Endodermal cell (in vitro differentiated cells): ENCODE results near the gene CLSTN1. TPM values are rescaled to one million over a fixed set of nuclear protein-coding genes. Genes with fewer than 3 reads are reported as not detected.

Source experiments
- DNase-seq: peaks from one replicate; pipeline ENCODE4 v3.0.0-alpha.2; 2017
- H3K27ac ChIP-seq: 2 replicates; pipeline ENCODE4 v1.5.1; 2013; ENCODE audit warnings: mild to moderate bottlenecking, low read depth, low read length, moderate library complexity
- H3K27me3 ChIP-seq: 2 replicates; pipeline ENCODE4 v1.6.1; 2013; ENCODE audit warnings: mild to moderate bottlenecking, low read length, moderate library complexity; ENCODE audit not compliant: insufficient read depth, control insufficient read depth, poor library complexity, severe bottlenecking
- H3K36me3 ChIP-seq: 2 replicates; pipeline ENCODE4 v1.7.0; 2013; ENCODE audit warnings: mild to moderate bottlenecking, low read length, moderate library complexity; ENCODE audit not compliant: control insufficient read depth, insufficient read depth
- H3K4me1 ChIP-seq: one replicate; pipeline ENCODE4 v1.7.0; 2013; ENCODE audit warnings: low read length; ENCODE audit not compliant: control insufficient read depth, insufficient read depth
- H3K4me3 ChIP-seq: 2 replicates; pipeline ENCODE4 v1.5.1; 2013; ENCODE audit warnings: mild to moderate bottlenecking, low read length, moderate library complexity
- H3K9ac ChIP-seq: 2 replicates; pipeline ENCODE4 v1.6.1; 2013; ENCODE audit warnings: mild to moderate bottlenecking, low read length, moderate library complexity; ENCODE audit not compliant: poor library complexity, severe bottlenecking; ENCODE audit errors: extremely low read depth
- H3K9me3 ChIP-seq: 2 replicates; pipeline ENCODE4 v1.6.1; 2013; ENCODE audit warnings: mild to moderate bottlenecking, low read length, moderate library complexity; ENCODE audit not compliant: control insufficient read depth
- H3K27ac Mint-ChIP-seq: 2 replicates; pipeline ENCODE4 v1.8.0; 2020; ENCODE audit warnings: mixed read lengths
- H3K27me3 Mint-ChIP-seq: 2 replicates; pipeline ENCODE4 v1.8.0; 2021; ENCODE audit warnings: mild to moderate bottlenecking, mixed read lengths; ENCODE audit not compliant: insufficient read depth
- H3K36me3 Mint-ChIP-seq: 2 replicates; pipeline ENCODE4 v1.8.0; 2020; ENCODE audit warnings: low read depth, mixed read lengths
- H3K4me1 Mint-ChIP-seq: 2 replicates; pipeline ENCODE4 v1.8.0; 2020; ENCODE audit warnings: mixed read lengths
- H3K4me3 Mint-ChIP-seq: 2 replicates; pipeline ENCODE4 v1.8.0; 2020; ENCODE audit warnings: mild to moderate bottlenecking, moderate library complexity, mixed read lengths
- H3K9me3 Mint-ChIP-seq: 2 replicates; pipeline ENCODE4 v1.8.0; 2020; ENCODE audit warnings: mild to moderate bottlenecking, mixed read lengths
- WGBS, 2 experiments: methylation state at CpG; one replicate each; pipeline versions ENCODE4 v1.1.5 to v1.1.7; 2013; ENCODE audit warnings: missing lambda C conversion rate in 2 of 2, mixed read lengths in 1 of 2; ENCODE audit not compliant: insufficient coverage in 1 of 2, insufficient read length in 1 of 2; 5-methylcytosine and 5-hydroxymethylcytosine counted together
- total RNA-seq, 2 donors: library from RNA; stranded (reverse); fragmentation: NEBNext Ultra II Directional in 1 of 2; extraction: Animal tissue kit (Norgen Biotek cat#: 25700) in 1 of 2; gene quantifications; 2 replicates in 1 of 2; 3 replicates in 1 of 2; pipeline ENCODE4 v1.2.1, GENCODE V29; 2021
- TF ChIP-seq, protein P1 (sequence below): fragments of 200-600 bp; sonication (generic); conservative IDR thresholded peaks from 2 replicates; pipeline ENCODE4 v1.5.0; 2021; ENCODE audit warnings: antibody characterized with exemption, mild to moderate bottlenecking

Gene CLSTN1
- total RNA-seq, 2 donors from 2014 or later = 96.6 to 116 TPM

DNA sequence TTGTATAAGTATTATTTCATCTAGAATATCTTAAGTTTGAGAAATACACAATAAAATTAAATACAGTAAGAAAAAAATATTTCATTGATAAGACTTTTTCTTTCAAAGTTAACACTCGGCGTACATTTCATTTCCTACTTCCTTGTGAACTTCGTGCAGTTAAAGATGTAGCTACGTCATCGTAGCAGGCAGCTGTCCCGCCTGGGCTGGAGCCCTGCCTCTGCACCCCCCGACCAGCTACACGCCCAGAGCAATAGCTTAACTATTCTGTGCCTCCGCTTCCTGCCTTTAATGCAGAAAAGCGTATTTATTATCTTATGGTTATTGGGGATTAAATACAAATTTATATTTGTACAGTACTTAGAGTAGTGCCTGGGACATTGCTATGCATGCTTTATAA lies 53.5 kb downstream of the CLSTN1 start:
- no peak for DNase-seq
- no peak overlapping the region for H3K4me3 Mint-ChIP-seq
- TF ChIP-seq, protein P1, sequence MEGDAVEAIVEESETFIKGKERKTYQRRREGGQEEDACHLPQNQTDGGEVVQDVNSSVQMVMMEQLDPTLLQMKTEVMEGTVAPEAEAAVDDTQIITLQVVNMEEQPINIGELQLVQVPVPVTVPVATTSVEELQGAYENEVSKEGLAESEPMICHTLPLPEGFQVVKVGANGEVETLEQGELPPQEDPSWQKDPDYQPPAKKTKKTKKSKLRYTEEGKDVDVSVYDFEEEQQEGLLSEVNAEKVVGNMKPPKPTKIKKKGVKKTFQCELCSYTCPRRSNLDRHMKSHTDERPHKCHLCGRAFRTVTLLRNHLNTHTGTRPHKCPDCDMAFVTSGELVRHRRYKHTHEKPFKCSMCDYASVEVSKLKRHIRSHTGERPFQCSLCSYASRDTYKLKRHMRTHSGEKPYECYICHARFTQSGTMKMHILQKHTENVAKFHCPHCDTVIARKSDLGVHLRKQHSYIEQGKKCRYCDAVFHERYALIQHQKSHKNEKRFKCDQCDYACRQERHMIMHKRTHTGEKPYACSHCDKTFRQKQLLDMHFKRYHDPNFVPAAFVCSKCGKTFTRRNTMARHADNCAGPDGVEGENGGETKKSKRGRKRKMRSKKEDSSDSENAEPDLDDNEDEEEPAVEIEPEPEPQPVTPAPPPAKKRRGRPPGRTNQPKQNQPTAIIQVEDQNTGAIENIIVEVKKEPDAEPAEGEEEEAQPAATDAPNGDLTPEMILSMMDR = no peak
- H3K9me3 Mint-ChIP-seq = no peaks in the 10 kb centered on the region
- H3K27ac ChIP-seq = no peak overlapping the region
- H3K27me3 ChIP-seq = no peaks in the 10 kb centered on the region
- no peak overlapping the region for H3K27ac Mint-ChIP-seq
- no peaks in the 10 kb centered on the region for H3K4me1 Mint-ChIP-seq
- H3K27me3 Mint-ChIP-seq = no peaks in the 10 kb centered on the region
- peaks cover 20% of the 10 kb centered on the region for H3K36me3 ChIP-seq
- peaks cover 35% of the 10 kb centered on the region for H3K36me3 Mint-ChIP-seq
- H3K9me3 ChIP-seq = no peaks in the 10 kb centered on the region
- H3K4me3 ChIP-seq = no peak overlapping the region
- no peaks in the 10 kb centered on the region for H3K4me1 ChIP-seq
- WGBS, 2 experiments = 95 to 97% methylated on average over 9 to 10 of the region's 10 CpGs
- no peak overlapping the region for H3K9ac ChIP-seq

DNA sequence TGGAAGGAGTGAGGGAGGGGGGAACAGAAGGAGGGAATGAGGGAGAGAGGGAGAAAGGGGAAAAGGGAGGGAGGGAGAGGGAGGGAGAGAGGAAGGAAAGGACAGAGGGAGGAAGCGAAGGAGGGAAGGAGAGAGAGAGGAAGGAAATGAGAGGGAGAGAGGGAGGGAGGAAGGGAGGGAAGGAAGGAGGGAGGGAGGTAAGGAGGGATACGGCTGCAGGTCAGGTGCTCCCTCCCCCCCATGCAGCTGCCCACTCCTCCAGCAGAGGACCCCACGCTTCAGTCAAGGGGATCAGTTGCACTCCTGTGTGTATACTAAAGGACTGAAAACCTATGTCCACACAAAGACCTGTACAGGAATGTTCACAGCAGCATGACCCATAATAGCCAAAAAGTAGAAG lies 54.8 kb downstream of the CLSTN1 start:
- H3K9me3 Mint-ChIP-seq = no peaks in the 10 kb centered on the region
- no peak overlapping the region for H3K27ac Mint-ChIP-seq
- 60 to 100% methylated on average over 2 of the region's 3 CpGs for WGBS, 2 experiments
- H3K27me3 Mint-ChIP-seq = no peaks in the 10 kb centered on the region
- no peak overlapping the region for H3K27ac ChIP-seq
- TF ChIP-seq, protein P1 = peak; percentile 35
- peaks cover 20% of the 10 kb centered on the region for H3K36me3 ChIP-seq
- H3K4me1 Mint-ChIP-seq = no peaks in the 10 kb centered on the region
- DNase-seq = no peak
- no peaks in the 10 kb centered on the region for H3K27me3 ChIP-seq
- peaks cover 28% of the 10 kb centered on the region for H3K36me3 Mint-ChIP-seq
- no peak overlapping the region for H3K4me3 ChIP-seq
- H3K9me3 ChIP-seq = no peaks in the 10 kb centered on the region
- no peak overlapping the region for H3K9ac ChIP-seq
- H3K4me1 ChIP-seq = no peaks in the 10 kb centered on the region
- H3K4me3 Mint-ChIP-seq = no peak overlapping the region

DNA sequence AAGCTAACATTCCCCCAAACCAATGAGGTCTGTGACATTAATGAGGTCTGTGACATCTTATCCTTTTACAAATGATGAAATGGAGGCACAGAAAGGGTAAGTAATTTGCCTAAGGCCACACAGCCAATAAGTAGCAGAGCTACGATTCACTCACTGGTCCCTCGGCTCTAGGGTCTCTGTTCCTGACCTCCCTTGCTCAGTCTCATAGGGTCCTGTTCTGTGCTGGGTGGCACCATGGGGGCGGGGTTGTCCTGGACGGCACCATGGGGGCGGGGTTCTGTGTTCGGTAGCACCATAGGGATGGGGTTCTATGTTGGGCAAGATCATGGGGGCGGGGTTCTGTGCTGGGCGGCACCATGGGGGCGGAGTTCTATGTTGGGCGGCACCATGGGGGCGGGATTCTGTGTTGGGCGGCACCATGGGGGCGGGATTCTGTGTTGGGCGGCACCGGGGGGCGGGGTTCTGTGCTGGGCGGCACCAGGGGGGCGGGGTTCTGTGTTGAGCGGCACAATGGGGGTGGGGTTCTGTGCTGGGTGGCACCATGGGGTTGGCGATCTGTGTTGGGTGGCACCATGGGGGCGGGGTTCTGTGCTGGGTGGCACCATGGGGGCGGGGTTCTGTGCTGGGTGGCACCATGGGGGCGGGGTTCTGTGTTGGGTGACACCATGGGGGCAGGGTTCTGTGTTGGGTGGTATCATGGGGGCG lies 55.6 kb downstream of the CLSTN1 start:
- Histone ChIP-seq H3K27ac (no peak overlapping the region), H3K4me1 (no peaks in the 10 kb centered on the region), H3K9me3 (no peaks in the 10 kb centered on the region), H3K36me3 (peaks cover 23% of the 10 kb centered on the region), H3K9ac (no peak overlapping the region), H3K27me3 (no peaks in the 10 kb centered on the region), H3K4me3 (no peak overlapping the region)
- DNase-seq = peak; percentile 65
- TF ChIP-seq, protein P1 = no peak
- Mint-ChIP-seq H3K27ac (no peak overlapping the region), H3K4me3 (no peak overlapping the region), H3K4me1 (no peaks in the 10 kb centered on the region), H3K36me3 (peaks cover 29% of the 10 kb centered on the region), H3K27me3 (no peaks in the 10 kb centered on the region), H3K9me3 (no peaks in the 10 kb centered on the region)
- WGBS, 2 experiments = 94 to 98% methylated on average over 2 to 21 of the region's 24 CpGs
